NCI-H526 treated with DMSO at 0.1 percent for 48 hours (cell line): ENCODE measurements around the gene GCN1.

Experiments used
- DNase-seq: peaks from one replicate; lab custom pipeline; 2025; lab: John Stamatoyannopoulos, UW

The GCN1 gene

GRCh38 chr12:120228291-120229070 is 34.0 kb upstream of the GCN1 start:
- peak; percentile 42 for DNase-seq

GRCh38 chr12:120228041-120228290 is 33.5 kb upstream of the GCN1 start:
- DNase-seq = no peak

- DNase-seq = no peak
These were observed 32.9 kb upstream of the GCN1 start for GRCh38 chr12:120227233-120228040.

- no peak for DNase-seq
These were observed 31.5 kb upstream of the GCN1 start for GRCh38 chr12:120225852-120226640.

DNA sequence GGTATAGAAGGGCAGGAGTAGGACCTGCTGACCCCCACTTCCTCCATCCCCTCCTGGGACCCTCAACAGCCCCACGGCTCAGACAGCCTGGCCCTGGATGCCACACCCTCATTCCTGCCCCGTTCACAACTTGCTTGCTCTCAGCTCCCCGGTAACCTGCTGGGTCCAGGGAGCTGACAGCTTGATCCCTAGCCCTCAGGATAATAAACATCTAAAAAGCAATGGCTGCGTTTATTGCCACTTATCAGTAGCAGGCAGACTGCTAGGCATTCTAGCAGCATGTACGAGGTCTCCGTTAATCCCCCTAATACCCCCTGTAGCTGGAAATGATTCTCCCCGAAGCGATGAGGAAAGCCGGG is 30.7 kb upstream of the GCN1 start:
- DNase-seq = no peak

DNA sequence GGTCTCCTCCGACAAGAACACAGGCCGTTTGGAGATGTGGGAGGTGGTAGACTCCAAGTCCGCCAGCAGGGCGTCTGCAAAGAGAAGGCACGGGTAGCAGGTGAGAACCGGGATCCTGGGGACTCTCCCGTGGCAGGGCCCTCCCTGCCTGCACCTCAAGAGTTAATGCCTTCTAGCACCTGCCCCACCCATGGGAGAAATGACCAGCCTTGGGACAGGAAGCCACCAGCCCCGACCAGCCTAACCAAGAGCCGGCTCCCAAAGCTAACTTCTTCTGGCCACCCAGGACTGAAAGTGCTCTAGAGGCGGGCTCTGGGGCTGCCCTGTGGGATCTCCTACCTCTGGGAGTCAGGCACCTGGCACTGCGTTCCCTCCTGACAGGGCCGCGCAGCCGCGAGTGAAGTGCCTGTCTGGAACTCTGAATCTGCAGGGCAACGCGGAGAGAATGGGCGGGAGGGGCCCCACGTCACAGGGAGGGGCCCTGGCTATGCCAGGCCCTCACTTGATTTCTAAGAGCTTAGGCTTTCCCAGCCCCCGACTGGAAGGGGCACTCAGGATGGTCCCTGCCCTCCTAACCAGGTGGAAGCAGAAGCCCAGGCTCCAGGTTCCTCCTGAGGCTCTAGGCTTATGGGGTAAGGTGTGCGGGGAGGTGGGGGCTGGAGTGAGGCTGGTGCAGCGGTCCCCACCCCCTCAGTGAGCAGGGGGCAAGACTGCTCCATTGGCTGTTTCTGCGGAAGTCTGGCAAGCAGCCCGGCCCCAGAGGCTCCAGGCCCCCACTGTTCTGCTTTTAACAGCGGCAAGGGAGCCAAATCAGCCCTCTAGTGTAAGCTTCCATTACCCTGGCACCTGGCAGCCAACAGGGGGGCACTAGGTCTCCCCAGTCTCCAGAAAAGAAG is 30.0 kb upstream of the GCN1 start:
- DNase-seq = no peak

GRCh38 chr12:120223458-120224303 is 29.2 kb upstream of the GCN1 start:
- no peak for DNase-seq

DNA sequence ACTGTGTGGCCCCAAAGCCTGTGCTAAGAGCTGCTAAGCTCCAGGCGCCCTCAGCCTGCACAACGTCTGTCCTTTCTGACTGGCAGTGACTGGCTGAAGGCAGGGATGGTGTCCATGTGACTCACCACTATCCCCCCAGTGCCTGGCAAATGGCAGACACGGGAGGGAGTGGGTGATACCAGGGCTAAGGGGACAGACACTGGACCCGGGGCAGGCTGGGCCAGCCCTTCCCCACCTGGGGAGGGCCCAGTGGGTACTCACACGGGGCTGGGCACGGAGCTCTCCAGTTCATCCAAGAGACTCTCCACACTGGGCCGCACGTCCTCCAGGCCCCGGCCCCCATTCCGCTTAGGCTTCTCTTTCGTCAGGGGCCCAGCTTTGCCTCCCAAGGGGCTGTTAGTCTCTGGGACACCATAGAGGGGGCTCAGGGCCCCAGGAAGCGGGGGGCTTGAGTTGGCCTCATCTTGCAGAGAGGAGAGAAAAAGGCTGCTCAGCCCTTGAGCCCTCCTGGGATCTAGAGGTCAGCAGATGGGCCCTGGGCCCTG is 27.8 kb upstream of the GCN1 start:
- DNase-seq = no peak

GRCh38 chr12:120221576-120221900 is 27.0 kb upstream of the GCN1 start:
- DNase-seq = no peak

DNA sequence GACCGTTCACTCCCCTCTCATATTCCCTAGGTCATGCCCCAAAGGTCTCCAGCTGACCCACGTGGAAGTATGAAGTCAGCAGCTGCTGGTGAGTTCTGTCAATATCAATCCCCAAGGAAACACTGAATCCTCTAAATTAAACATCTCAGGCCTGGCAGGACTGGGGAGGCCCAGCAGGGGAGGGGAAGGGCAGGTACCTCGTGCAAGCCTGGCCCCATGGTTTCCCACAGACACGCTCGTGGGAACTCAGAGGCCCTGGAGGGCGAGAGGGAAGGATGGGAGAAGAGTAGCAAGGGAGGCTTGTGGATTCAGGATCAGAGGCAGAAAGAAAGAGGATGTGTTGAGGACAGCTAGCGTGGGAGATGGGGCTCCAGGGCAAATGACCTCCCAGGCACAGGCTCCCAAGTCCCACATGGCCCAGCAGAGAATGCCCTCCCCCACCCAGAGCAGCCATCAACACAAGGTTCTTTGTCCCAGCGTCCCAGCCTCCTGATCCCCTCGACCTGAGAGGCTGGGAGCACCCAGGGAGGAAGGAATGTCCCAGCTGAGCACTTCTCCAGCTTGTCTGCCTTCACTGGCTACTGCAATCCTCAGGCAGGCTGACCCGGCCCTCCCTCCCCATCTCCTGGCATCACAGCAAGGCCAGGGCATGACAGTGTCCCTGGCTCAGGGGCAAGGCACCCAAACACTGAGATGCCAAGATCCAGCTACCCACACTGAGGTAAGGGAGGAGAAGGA is 26.5 kb upstream of the GCN1 start:
- DNase-seq = no peak

- DNase-seq = no peak
These were observed 24.4 kb upstream of the GCN1 start for GRCh38 chr12:120218680-120219606.

DNA sequence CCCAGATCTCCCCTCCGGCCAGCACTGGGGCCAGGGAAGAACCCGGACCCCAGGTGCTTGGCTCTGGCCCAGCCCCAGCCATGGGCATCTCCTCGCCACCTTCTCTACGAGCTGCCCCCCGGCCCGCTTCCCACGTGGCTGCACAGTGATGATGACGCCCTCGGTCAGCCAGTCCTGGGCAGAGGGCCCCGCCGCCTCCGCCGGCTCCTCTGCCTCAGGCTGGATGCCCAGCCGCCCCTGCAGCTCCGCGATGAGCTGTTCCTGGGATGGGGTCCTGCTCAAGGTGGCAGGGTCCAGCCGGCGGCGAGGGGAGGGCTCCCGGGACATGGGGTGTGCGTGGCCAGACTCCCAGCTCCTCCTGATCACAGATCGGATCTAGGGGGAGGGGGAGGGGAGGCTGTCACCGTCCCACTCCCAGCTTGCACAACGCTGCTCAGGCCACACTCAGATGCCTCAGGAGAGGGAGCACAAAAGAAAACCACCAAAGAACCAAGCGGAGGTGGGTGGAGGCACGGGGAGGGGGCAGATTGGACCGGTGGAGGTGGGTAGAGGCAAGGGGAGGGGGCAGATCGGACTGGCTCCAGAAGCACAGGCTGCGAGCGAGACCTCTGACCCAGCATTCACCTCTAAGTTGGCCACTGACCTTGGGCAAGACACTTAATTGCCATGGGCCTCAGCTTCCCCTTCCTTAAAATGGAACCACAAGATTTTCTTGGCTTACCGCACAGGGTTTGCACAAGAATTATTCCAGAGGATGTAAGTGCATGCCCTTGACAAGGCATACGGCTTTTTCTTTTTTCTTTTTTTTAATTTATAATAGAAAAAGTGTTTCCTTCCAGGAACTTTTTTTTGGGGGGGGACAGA is 22.5 kb upstream of the GCN1 start:
- no peak for DNase-seq

GRCh38 chr12:120215766-120216735 is 21.5 kb upstream of the GCN1 start:
- DNase-seq = no peak

DNA sequence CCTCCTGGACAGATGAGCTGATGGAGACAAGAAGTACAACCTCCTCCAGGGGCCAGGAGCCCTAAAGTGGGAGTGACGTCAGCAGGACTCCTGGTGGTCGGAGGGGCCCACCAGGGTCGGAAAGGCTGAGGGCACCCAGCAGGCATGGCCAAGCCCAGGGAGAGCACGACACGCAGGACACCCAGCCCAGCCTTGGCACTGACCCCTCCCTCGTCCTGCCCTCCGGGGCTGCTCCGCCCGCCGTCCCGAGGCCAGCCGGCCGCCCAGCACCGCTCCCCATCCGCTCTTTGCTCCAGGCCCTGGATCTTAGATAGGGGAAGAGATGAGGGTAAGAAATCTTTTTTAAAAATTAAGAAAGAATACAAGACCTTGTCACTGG is 20.8 kb upstream of the GCN1 start:
- DNase-seq = no peak

DNA sequence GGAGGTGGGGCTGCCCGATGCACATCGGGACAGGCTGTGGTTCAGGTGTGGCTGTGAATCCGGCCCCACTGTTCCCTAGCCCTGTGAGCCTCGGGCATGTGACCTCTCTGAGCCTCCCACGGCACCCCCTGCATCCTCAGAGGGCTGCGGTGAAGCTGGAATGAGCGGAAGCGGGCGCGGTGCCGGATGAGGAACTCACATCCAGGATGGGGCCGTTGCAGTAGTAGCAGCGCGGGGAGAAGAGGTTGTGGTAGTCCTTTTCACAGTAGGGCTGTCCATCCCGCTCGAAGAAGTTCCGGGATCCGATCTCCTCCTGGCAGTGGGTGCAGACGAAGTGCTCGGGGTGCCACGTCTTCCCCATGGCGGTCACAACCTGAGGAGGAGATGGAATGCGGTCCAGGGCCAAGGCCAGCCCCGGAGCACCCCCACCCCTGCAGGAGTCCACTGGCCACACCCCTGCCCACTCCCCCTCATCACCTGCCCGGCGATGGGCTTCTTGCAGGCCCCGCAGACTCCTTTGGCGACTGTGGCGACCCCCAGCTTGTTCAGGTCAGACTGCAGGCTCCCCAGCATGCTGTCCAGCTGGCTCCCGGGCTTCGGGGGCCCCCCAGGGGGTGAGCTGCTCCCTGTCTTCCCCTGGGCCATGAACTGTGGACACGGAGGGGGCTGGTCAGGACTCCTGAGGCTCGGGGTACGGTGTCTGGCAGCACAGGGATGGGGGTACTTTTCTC is 20.3 kb upstream of the GCN1 start:
- DNase-seq = no peak

DNA sequence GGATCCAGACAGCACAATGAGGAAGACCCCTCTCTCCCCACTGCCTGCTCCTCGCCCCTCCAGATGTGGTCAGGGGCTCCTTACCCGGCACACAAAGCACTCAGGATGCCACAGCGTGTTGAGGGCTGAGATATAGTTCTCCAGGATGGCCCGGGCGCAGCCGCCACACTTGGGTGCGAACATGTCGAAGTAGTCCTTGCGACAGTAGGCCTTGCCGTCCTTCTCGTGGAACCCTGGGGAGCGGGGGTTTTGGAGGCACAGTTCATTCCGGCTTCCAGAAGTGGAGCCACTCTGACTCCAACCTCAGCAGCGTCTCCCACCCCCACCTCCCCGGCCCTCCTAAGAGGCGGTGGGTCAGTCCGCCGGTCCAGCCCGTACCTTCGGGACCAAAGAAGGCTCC is 19.2 kb upstream of the GCN1 start:
- no peak for DNase-seq
